Measurements from ENCODE around the gene TMED7. TPM values are rescaled to one million over a fixed set of nuclear protein-coding genes. Genes with fewer than 3 reads are reported as not detected.
"Not testable (repeated sequence)": the region's sequence is repeated elsewhere in the genome, so short reads cannot be mapped to it uniquely, and the experiment has no call there.

The TMED7 gene
- total and polyA plus RNA-seq, 2 of the 8 experiments (the other 6 are each of a cell fraction or from before 2014, with no cell fraction given), result 43.8 to 75.2 TPM

- TF ChIP-seq SUZ12 (IDR thresholded peaks at IDR 0.05; ENCODE audit: low read length), result peak; percentile 62; the same call in 1 of the 2 replicates
- TF ChIP-seq NRF1 (IDR thresholded peaks at IDR 0.05; ENCODE audit: low read depth, low read length), result no peak
- peak; percentile 49; the same call in 1 of the 2 replicates for TF ChIP-seq CREB1 (IDR thresholded peaks at IDR 0.05)
- 0 out of 2 replicates have a peak, but pooled peaks have one; percentile 32 for TF ChIP-seq SP1 (IDR thresholded peaks at IDR 0.05; ENCODE audit: low read depth, low read length)
- peak in 1 of 2 experiments; percentile 55; a peak in 1 of 4 replicates for TF ChIP-seq SIN3A (conservative IDR thresholded peaks at IDR 0.05 in 1 of 2, IDR thresholded peaks at IDR 0.05 in 1 of 2; ENCODE audit: low read depth in 1 of 2, low read length in 2 of 2)
- TF ChIP-seq CHD2 (IDR thresholded peaks at IDR 0.05; ENCODE audit: low read length), result no peak
- TF ChIP-seq MAFK (IDR thresholded peaks at IDR 0.05; ENCODE audit: low read depth, low read length), result no peak
- TF ChIP-seq GTF2F1 (IDR thresholded peaks at IDR 0.05; ENCODE audit: borderline replicate concordance, low read depth, low read length), result no peak
- TF ChIP-seq ZNF274 (IDR thresholded peaks at IDR 0.05; ENCODE audit: borderline replicate concordance, extremely low read depth, low read length), result no peak
- TF ChIP-seq RFX5 (IDR thresholded peaks at IDR 0.05; ENCODE audit: borderline replicate concordance, low read depth, low read length), result no peak
These were observed at the start of gene TMED7 (continued) for GRCh38 chr5:115625579-115626444.

- H2BK12ac ChIP-seq (ENCODE audit: low read depth, low read length); H3K4ac ChIP-seq (replicated peaks; ENCODE audit: insufficient read length, low read depth, low read length); H3K4me1 ChIP-seq (replicated peaks in 1 of 4; ENCODE audit: control insufficient read depth in 3 of 4, insufficient read depth in 4 of 4, low read length in 3 of 4); FAIRE-seq; H2AFZ ChIP-seq (ENCODE audit: low read length); H3K18ac ChIP-seq (ENCODE audit: extremely low read depth, low read length); H4K20me1 ChIP-seq (replicated peaks in 1 of 2; ENCODE audit: control insufficient read depth in 1 of 2, insufficient read depth in 2 of 2, low read length in 2 of 2); H2BK20ac ChIP-seq (ENCODE audit: low read length); DNase-seq (ENCODE audit: low read depth in 1 of 2, low spot score in 2 of 2); H3K4me3 ChIP-seq (ENCODE audit: extremely low read depth in 1 of 4, insufficient read depth in 2 of 4, low read depth in 3 of 4, low read length in 4 of 4); H2BK120ac ChIP-seq (replicated peaks; ENCODE audit: low read depth, low read length); H2AK5ac ChIP-seq (ENCODE audit: low read depth, low read length); H4K5ac ChIP-seq (ENCODE audit: insufficient read length, low read depth, low read length); H4K8ac ChIP-seq (ENCODE audit: extremely low read depth, insufficient read depth, low read length); H3K14ac ChIP-seq (ENCODE audit: insufficient read length); H3K27me3 ChIP-seq (replicated peaks in 1 of 4; ENCODE audit: control insufficient read depth in 3 of 4, extremely low read depth in 1 of 4, insufficient read depth in 3 of 4, low read length in 3 of 4); H2BK15ac ChIP-seq (ENCODE audit: low read length); H2BK5ac ChIP-seq (ENCODE audit: low read depth, low read length); H3K4me2 ChIP-seq (ENCODE audit: insufficient read depth in 1 of 2, low read depth in 2 of 2, low read length in 2 of 2); H4K91ac ChIP-seq (replicated peaks; ENCODE audit: insufficient read length, low read length); H3K79me1 ChIP-seq (ENCODE audit: low read depth, low read length); H3K23me2 ChIP-seq (ENCODE audit: low read depth, low read length); CTCF ChIA-PET (ENCODE audit: partially characterized antibody); H3K27ac ChIP-seq (ENCODE audit: low read depth, low read length); H3K36me3 ChIP-seq (ENCODE audit: control insufficient read depth in 2 of 4, insufficient read depth in 4 of 4, low read length in 3 of 4); H3K56ac ChIP-seq (replicated peaks; ENCODE audit: insufficient read length, low read depth, low read length); H3K23ac ChIP-seq (ENCODE audit: insufficient read length); H3K9ac ChIP-seq (replicated peaks in 1 of 4; ENCODE audit: extremely low read depth in 1 of 4, low read depth in 3 of 4, low read length in 3 of 4); H3K79me2 ChIP-seq (ENCODE audit: control insufficient read depth in 1 of 2, insufficient read depth in 2 of 2, low read length in 2 of 2): not testable (repeated sequence)
- peaks cover 9 to 11% of the 10 kb centered on the region in 2 experiments for H3K9me3 ChIP-seq (ENCODE audit: insufficient read depth in 2 of 2, low read depth in 1 of 2, low read length in 1 of 2)
- 94% methylated on average over 11 of the region's 11 CpGs; no CpG with 5 or more reads in 1 of the 2 experiments for WGBS, 2 experiments (ENCODE audit: extremely low coverage in 1 of 2, insufficient coverage in 1 of 2, insufficient read length in 1 of 2, insufficient replicate concordance in 2 of 2, low coverage in 1 of 2, low lambda C conversion rate in 2 of 2, missing lambda C conversion rate in 1 of 2)
- POLR2A ChIA-PET (ENCODE audit: partially characterized antibody), result interaction anchor here (1.2 kb wide), 1 partner anchor 10 kb away, joined by 3 read pairs; no protein-coding TSS in a partner anchor
These were observed 48.9 kb upstream of the TMED7 start for GRCh38 chr5:115674782-115675181.
